OCI-LY3 (cell line): ENCODE measurements around the gene CFAP97D2.

ENCODE experiments used
- CTCF ChIP-seq: fragments of 200-600, 300-600 bp; sonication (generic); IDR thresholded peaks from 2 replicates; pipeline ENCODE4 v1.5.1; 2014; ENCODE audit warnings: antibody characterized with exemption, low read length, low read depth
- EZH2phosphoT487 ChIP-seq: fragments of 200-600 bp; shearing (Covaris generic); IDR thresholded peaks from 2 replicates; pipeline ENCODE4 v1.6.1; 2018; ENCODE audit warnings: antibody characterized with exemption, mixed run types, low read depth

- no peak for TF ChIP-seq CTCF
- TF ChIP-seq EZH2phosphoT487 = no peak
Observed at GRCh38 chr13:114141261-114141996, 37.6 kb upstream of the CFAP97D2 start.
